Measurements from ENCODE around the gene MYO9A.

MYO9A gene

GRCh38 chr15:72092691-72093090 is 25.3 kb downstream of the MYO9A start:
- H3K4me3 ChIP-seq (replicated peaks; ENCODE audit: low read depth, low read length) = no peak overlapping the region
- DNase-seq (ENCODE audit: low read depth) = no peak
- TF ChIP-seq, protein P1, sequence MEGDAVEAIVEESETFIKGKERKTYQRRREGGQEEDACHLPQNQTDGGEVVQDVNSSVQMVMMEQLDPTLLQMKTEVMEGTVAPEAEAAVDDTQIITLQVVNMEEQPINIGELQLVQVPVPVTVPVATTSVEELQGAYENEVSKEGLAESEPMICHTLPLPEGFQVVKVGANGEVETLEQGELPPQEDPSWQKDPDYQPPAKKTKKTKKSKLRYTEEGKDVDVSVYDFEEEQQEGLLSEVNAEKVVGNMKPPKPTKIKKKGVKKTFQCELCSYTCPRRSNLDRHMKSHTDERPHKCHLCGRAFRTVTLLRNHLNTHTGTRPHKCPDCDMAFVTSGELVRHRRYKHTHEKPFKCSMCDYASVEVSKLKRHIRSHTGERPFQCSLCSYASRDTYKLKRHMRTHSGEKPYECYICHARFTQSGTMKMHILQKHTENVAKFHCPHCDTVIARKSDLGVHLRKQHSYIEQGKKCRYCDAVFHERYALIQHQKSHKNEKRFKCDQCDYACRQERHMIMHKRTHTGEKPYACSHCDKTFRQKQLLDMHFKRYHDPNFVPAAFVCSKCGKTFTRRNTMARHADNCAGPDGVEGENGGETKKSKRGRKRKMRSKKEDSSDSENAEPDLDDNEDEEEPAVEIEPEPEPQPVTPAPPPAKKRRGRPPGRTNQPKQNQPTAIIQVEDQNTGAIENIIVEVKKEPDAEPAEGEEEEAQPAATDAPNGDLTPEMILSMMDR (IDR thresholded peaks at IDR 0.05; ENCODE audit: low read length, missing control alignments) = no peak

DNA sequence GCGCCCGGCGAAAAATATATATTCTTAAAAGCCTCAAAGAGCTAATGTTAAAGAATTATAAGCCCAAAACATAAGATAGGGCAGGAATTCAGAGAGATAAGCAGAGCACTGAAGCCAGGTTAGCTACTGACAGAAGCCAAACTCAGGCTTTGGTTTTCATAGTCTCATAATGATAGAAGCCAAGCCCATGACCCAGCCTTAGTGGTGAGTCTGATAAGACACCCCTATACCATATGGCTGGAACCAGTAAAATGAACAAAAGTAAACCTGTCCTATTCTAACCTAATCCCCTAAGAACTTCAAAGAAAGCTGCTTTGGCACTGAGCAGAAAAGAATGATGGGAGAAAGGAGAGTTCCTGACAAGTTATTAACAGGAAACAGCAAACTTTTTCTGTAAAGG is 25.9 kb downstream of the MYO9A start:
- TF ChIP-seq, protein P1 (IDR thresholded peaks at IDR 0.05; ENCODE audit: low read length, missing control alignments) = no peak
- no peak overlapping the region for H3K4me3 ChIP-seq (replicated peaks; ENCODE audit: low read depth, low read length)
- no peak for DNase-seq (ENCODE audit: low read depth)

- TF ChIP-seq, protein P1 (IDR thresholded peaks at IDR 0.05; ENCODE audit: low read length, missing control alignments) = no peak
- DNase-seq (ENCODE audit: low read depth) = no peak
Observed at GRCh38 chr15:72086920-72087648, 30.9 kb downstream of the MYO9A start.

DNA sequence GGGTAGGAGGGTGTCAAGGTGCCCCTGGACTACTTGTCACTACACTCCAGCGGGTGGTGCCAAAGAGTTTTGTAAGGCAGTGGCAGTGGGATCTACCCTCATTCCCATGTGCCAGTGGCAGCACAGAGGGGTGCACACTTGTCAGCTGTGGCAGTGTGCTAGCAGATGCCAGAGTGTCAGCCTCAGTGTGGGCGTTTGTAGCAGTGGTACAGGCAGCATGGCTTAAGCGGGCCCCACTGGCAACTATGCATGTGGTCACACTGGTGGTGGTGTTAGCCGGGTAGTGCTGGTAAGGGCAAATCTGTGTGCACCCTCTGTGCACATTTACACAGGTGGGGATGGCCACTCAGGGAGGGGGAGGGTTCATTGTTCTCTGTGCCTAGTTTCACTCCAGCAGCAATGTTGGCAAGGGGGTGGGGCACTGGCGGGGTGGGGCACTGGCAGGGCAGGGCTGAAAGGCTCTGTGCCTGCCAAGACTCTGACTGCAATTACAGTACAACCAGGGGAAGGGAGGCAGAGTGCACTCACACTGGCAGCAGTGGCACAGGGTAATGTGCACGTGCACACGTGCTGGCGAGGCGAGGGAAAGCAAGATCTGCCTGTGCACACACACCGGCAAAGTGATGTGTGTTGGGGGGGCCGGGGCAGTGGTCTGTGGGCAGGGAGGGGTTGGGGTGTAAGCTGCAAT is 31.8 kb downstream of the MYO9A start:
- TF ChIP-seq, protein P1 (IDR thresholded peaks at IDR 0.05; ENCODE audit: low read length, missing control alignments) = no peak
- DNase-seq (ENCODE audit: low read depth) = no peak
- H3K4me3 ChIP-seq (replicated peaks; ENCODE audit: low read depth, low read length) = no peak overlapping the region

More at GRCh38 chr15:72086920-72087648, 30.9 kb downstream of the MYO9A start:
- H3K4me3 ChIP-seq (replicated peaks; ENCODE audit: low read depth, low read length) = no peak overlapping the region

GRCh38 chr15:72082176-72082575 is 35.8 kb downstream of the MYO9A start:
- no peak for DNase-seq (ENCODE audit: low read depth)
- TF ChIP-seq, protein P1 (IDR thresholded peaks at IDR 0.05; ENCODE audit: low read length, missing control alignments) = no peak
- no peak overlapping the region for H3K4me3 ChIP-seq (replicated peaks; ENCODE audit: low read depth, low read length)

DNA sequence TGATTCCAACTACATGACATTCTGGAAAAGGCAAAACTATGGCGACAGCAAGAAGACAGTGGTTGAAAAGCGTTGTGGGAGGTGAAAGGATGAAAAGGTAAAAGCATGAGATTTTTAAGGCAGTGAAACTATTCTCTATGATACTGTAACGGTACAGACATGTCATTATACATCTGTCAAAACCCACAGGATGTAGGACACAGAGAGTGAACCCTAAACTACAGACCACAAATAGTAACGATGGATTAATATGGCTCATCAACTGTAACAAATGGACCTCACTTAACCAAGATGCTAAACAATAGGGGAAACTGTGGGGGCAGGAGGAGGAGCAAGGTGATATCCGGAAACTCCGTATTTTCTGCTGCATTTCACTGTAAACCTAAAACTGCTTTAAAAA is 39.1 kb downstream of the MYO9A start:
- DNase-seq (ENCODE audit: low read depth) = no peak
- no peak overlapping the region for H3K4me3 ChIP-seq (replicated peaks; ENCODE audit: low read depth, low read length)
- TF ChIP-seq, protein P1 (IDR thresholded peaks at IDR 0.05; ENCODE audit: low read length, missing control alignments) = no peak

Data from fibroblast of pulmonary artery (primary cell).